DMS53 treated with DMSO at 0.1 percent for 48 hours (cell line): Measurements from ENCODE around the gene EXOC3L2.

Source experiments
- DNase-seq: peaks from one replicate; lab custom pipeline; 2025; ENCODE audit not compliant: unreplicated experiment; lab: John Stamatoyannopoulos, UW

EXOC3L2 gene

GRCh38 chr19:45222724-45223123 lies 22.5 kb downstream of the EXOC3L2 start:
- no peak for DNase-seq

GRCh38 chr19:45218911-45219743 lies 26.1 kb downstream of the EXOC3L2 start:
- no peak for DNase-seq

- no peak for DNase-seq
These were observed 26.8 kb downstream of the EXOC3L2 start for GRCh38 chr19:45218426-45218825.

- no peak for DNase-seq
These were observed 27.3 kb downstream of the EXOC3L2 start for GRCh38 chr19:45217957-45218334.

- no peak for DNase-seq
These were observed 27.8 kb downstream of the EXOC3L2 start for GRCh38 chr19:45217193-45217956.

- no peak for DNase-seq
These were observed 28.5 kb downstream of the EXOC3L2 start for GRCh38 chr19:45216667-45217066.

GRCh38 chr19:45215391-45216191 lies 29.6 kb downstream of the EXOC3L2 start:
- no peak for DNase-seq

GRCh38 chr19:45213031-45213430 lies 32.2 kb downstream of the EXOC3L2 start:
- DNase-seq: no peak

GRCh38 chr19:45211751-45212381 lies 33.3 kb downstream of the EXOC3L2 start:
- no peak for DNase-seq

- DNase-seq: no peak
These were observed 38.9 kb downstream of the EXOC3L2 start for GRCh38 chr19:45206328-45206727.

- no peak for DNase-seq
These were observed 39.4 kb downstream of the EXOC3L2 start for GRCh38 chr19:45205810-45206209.

- DNase-seq: no peak
These were observed 42.6 kb downstream of the EXOC3L2 start for GRCh38 chr19:45202637-45203036.

- no peak for DNase-seq
These were observed 44.6 kb downstream of the EXOC3L2 start for GRCh38 chr19:45200568-45200967.

- DNase-seq: no peak
These were observed 49.4 kb downstream of the EXOC3L2 start for GRCh38 chr19:45195764-45196163.

- no peak for DNase-seq
These were observed 53.8 kb downstream of the EXOC3L2 start for GRCh38 chr19:45191375-45191774.

GRCh38 chr19:45189971-45190370 lies 55.2 kb downstream of the EXOC3L2 start:
- DNase-seq: no peak

- no peak for DNase-seq
These were observed 57.6 kb downstream of the EXOC3L2 start for GRCh38 chr19:45187421-45188100.

GRCh38 chr19:45186509-45187334 lies 58.5 kb downstream of the EXOC3L2 start:
- no peak for DNase-seq

- no peak for DNase-seq
These were observed 61.1 kb downstream of the EXOC3L2 start for GRCh38 chr19:45184115-45184514.

GRCh38 chr19:45182758-45183157 lies 62.4 kb downstream of the EXOC3L2 start:
- no peak for DNase-seq
